GM21737 (cell line): ENCODE measurements around the gene OSCP1.

Source experiments
- ATAC-seq: cut with Tn5 transposase; IDR thresholded peaks from one replicate; pipeline ENCODE4 v1.9.1; 2021; ENCODE audit warnings: mild to moderate bottlenecking, moderate library complexity; ENCODE audit not compliant: unreplicated experiment

OSCP1 gene

GRCh38 chr1:36408479-36408878 lies 41.8 kb downstream of the OSCP1 start:
- no peak for ATAC-seq

DNA sequence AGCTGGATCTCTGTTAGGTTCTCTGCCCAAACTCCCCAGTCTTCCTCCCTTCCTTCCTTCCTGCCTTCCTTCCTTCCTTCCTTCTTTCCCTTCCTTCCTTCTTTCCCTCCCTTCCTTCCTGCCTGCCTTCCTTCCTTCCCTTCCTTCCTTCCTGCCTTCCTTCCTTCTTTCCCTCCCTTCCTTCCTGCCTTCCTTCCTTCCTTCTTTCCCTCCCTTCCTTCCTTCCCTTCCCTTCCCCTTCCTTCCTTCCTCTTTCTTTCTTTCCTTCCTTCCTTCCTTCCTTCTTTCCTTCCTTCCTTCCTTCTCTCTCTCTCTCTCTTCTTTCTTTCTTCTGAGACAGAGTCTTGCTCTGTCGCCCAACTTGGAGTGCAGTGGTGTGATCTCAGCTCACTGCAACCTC lies 43.8 kb downstream of the OSCP1 start:
- ATAC-seq, result no peak

DNA sequence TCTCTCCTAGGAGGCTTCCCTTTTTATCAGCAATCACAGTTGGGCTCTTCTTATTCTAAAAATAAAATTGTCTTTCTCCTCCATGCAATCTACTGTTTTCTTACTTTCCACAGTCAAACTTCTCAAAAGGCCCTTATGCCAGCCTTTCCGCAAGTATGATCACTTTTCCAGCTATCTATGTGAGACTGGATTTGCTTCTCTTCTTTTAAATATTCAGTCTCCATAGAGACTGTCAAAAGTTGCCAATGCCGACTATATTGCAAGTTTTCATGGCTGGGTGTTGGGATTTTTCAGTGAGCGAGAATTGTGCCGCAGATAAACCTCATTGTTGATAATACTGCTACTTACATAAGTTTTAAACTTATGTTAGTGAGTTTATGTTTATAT lies 47.8 kb downstream of the OSCP1 start:
- no peak for ATAC-seq

- ATAC-seq, result no peak
These were observed 48.4 kb downstream of the OSCP1 start for GRCh38 chr1:36401602-36402503.

DNA sequence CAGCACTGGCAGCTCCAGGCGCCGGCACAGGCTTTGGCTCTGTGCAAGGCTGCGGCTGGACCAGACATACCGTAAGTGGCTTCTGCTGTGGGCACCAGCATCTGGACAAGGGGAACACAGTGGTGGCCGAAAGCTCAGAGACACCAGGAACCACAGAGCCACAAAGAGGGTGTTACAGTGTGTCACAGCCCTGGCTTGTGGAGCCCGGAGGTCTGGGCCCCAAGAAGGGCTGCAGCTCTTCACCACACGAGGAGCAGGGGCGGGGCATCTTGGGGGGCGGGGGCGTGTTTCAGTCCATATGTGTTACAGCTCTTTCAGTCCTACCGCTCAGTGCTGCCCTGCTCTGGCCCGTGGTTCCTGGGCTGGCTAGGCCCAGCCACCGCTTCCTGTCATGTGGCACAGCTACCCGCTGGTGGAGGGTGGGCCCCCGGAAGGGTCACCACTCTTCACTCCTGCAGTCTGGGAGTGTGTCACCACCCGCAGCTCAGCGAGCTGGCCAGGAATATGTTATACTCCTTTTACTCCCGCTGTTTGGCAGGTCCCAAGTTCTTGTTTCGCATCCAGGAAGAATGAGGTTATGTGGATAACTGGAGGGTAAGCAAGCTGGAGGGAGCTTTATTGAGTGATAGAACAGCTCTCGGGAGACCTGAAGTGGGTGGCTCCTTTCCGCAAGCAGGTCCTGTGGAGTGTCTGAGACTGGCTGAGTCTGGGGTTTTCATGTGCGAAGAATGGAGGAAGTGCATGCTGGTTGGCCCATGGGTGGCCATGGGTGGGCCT lies 49.2 kb downstream of the OSCP1 start:
- ATAC-seq, result peak; percentile 46

- ATAC-seq, result peak; percentile 4
These were observed 49.8 kb downstream of the OSCP1 start for GRCh38 chr1:36400514-36400824.

GRCh38 chr1:36398370-36398977 lies 51.8 kb downstream of the OSCP1 start:
- ATAC-seq, result no peak

GRCh38 chr1:36397378-36398230 lies 52.6 kb downstream of the OSCP1 start, which contains the start of gene LSM10:
Gene LSM10 (minus strand): TSS chr1:36397908. CDS start chr1:36394129, 3,779 bp downstream.
- ATAC-seq, result peak; percentile 60

- ATAC-seq, result peak; percentile 19
These were observed 53.2 kb downstream of the OSCP1 start for GRCh38 chr1:36397083-36397377.

DNA sequence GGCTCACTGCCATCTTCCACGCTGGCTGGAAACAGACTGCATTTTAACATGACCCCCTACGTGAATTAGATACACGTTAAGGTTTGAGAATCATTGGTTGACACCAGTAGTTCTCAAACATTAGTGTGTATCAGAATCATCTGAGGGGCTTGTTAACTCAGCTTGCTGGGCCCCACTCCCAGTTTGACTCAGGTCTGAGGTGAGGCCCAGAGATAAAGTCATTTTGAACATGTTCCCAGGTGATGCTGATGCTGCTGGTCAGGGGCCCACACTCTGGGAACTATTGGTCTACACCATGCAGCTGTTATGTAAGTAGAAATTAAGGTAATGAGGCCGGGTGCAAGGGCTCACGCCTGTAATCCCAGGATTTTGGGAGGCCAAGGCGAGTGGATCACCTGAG lies 53.9 kb downstream of the OSCP1 start:
- no peak for ATAC-seq

- ATAC-seq, result no peak
These were observed 56.6 kb downstream of the OSCP1 start for GRCh38 chr1:36393686-36394085.

DNA sequence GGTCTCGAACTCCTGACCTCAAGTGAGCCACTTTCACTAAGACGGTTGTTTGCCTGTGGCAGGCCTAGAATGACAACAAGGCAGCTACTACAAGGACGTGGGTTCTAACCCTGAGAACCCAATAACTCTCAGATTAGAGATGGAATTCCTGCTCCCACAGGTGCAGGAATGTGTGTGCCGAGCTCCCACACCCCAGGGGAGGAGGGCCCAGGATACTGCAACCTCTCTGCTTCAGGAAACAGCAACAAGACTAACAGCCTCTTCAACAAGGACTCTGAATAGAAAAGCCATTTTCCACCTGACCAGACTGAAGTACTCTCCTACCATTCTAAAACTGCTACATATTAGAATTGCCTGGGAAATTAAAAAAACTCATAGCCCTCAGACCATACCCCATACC lies 57.4 kb downstream of the OSCP1 start:
- no peak for ATAC-seq

GRCh38 chr1:36391271-36391670 lies 59.0 kb downstream of the OSCP1 start:
- ATAC-seq, result no peak

DNA sequence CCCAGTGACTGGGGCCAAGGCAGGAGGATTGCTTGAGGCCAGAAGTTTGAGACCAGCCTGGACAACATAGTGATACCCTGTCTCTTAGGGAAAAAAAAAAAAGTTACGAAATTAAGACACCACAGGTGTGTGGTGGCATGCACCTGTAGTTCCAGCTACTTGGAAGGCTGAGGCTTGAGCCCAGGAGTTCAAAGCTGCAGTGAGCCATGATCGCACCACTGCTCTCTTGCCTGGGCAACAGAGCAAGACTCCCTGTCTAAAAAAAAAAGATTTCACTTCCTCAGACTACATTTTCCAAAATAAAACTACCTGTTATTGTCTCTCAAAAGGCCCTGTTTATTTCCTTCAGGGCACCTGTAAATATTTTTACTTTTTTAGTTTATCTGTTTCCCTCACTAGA lies 59.8 kb downstream of the OSCP1 start:
- ATAC-seq, result no peak

- no peak for ATAC-seq
These were observed 60.3 kb downstream of the OSCP1 start for GRCh38 chr1:36389999-36390398.

- no peak for ATAC-seq
These were observed 61.0 kb downstream of the OSCP1 start for GRCh38 chr1:36389261-36389660.

- no peak for ATAC-seq
These were observed 62.9 kb downstream of the OSCP1 start for GRCh38 chr1:36387141-36387949.

- ATAC-seq, result peak; percentile 40
These were observed 63.7 kb downstream of the OSCP1 start for GRCh38 chr1:36386265-36387140.
